Stimulated activated CD4-positive, alpha-beta T cell treated with anti-CD3 and anti-CD28 coated beads, Interleukin-15, amount 100 ng/mL, for 24 hours (primary cell): ENCODE data around the gene RPS6KA5.
"Not testable (repeated sequence)": the region's sequence is repeated elsewhere in the genome, so short reads cannot be mapped to it uniquely, and the experiment has no call there.

Source experiments
- DNase-seq: peaks from one replicate; pipeline ENCODE4 v3.0.0-alpha.2; 2020

Gene RPS6KA5

DNA sequence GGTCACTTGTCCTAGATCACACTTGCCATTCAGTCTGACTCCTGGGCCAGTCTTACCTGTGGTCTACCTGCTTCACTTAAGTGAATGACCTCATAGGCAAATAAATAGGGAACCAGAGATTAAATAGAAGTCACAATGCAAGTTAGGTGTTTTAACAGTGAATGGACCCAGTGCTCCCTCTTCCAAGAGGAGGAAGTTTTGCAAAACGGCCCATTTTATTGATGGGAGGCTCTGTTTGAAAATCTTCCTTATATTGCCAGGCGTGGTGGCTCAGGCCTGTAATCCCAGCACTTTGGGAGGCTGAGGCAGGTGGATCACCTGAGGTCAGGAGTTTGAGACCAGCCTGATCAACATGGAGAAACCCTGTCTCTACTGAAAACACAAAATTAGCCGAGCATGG lies 79.8 kb downstream of the RPS6KA5 start:
- DNase-seq, result not testable (repeated sequence)

DNA sequence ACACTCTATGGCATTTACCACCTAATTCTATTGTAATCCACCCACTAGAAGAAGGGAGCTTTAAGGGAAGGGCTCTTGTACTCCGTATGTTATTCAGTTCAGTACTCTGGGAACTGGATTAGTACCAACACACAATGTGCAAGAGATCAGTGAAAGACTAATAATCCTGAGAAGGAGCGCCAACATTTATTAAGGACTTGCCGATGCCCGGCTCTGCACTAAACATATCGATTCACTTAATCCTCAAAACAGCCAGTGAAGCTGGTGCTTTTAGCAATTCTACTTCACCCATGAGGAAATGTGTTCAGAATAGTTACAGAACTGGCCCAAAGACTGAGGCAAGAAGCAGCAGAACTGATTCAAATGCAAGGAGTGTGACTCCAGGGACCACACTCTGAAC lies 80.9 kb downstream of the RPS6KA5 start:
- DNase-seq, result no peak

DNA sequence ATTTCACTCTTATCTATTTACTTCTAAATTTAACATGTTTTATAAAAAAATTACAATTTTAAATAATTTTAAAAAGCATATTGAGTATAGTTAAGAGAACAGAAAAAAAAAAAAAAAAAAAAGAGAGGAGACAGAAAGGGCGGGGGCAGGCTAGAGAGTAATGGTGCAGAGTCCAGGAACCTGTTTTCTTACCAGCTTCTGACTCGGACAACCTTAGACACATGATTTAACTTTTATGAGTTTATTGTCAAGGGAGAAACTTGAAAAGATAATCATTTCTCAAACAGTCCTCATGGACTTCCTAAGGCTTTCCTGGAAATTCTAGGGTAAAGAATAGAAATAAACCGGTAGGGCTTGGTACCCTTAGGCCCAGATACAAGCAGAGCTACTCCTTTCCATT lies 84.3 kb downstream of the RPS6KA5 start:
- no peak for DNase-seq

DNA sequence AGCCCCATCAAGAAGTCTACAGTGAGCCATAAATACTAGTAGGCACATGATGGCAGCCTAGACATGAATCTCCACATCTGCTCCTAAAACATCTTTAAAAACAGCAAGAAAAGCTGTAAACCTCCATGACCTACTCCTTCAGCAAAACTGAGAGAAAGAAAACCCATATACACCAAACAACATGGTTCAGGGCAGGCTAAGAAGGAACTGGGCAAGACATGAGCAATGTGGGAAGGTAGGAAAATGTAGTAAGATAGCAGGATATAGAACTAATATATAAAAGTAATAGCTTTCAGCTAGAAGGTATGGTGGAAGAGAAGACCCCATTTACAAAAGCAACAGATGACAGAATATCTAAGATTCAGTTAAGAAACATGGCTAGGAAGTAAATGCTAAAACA lies 88.8 kb downstream of the RPS6KA5 start:
- no peak for DNase-seq

DNA sequence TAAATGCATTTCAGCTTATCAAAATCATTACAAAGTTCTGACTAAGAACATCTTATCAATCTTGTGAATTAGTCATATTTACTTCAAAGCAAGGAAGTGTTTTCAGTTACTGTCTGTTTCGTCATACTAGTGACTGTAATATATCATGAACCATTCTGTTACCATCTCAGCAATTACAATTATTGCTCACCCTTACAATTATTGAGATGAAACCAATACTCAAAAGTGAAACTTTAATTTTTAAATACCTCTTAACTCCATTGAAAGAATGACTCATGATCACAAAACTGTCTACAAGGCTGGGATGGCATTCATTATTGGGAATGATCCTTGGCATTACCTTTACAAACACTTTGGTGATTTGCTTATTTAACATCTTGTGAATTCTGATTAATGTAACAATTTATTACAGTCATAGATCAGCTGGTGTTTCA lies 90.3 kb downstream of the RPS6KA5 start:
- DNase-seq, result no peak

DNA sequence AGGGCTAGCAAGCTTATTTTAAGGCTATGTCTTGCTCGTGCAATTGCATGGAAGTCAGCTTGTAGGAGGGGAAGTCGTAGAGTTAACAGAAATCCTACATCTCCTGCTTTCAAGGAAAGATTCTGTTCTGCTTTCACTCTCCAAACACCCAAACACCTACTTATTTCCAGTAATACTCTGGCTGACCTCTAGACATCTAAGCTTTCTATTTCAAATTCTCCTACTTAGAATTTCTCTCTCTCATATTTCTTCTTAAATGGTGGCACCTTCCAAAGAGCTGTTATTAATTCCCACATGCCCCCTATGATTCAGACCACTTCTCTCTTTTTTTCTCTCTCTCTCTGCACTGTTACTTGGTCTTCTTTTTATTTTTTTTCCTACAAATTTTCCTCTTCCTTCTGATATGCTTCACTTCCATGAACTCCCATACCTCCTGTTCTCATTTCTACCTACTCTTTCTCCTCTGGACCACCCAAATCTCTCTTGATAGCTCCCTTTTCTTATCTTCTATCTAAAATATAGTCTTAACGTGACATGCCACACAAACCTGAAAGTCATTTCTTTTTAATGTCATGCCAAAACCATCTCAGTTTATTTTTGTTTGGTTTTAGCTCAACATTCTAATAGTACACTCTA lies 90.8 kb downstream of the RPS6KA5 start:
- peak; percentile 6 for DNase-seq

DNA sequence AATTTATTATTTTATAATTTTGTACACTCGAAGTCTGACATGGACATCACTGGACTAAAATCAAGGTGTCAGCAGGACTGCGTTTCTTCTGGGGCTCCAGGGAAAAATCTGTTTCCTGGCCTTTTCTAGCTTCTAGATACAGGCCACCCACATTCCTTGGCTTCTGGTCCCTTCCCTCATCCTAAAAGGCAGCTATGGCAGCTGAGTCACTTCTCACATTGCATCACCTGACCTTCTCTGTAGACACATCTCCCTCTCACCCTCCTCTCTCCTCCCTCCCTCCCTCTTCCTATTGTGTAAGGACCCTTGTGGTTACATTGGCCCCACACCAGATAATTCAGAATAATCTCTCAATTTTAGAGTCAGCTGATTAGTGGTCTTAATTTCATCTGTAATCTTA lies 92.4 kb downstream of the RPS6KA5 start:
- DNase-seq, result no peak

DNA sequence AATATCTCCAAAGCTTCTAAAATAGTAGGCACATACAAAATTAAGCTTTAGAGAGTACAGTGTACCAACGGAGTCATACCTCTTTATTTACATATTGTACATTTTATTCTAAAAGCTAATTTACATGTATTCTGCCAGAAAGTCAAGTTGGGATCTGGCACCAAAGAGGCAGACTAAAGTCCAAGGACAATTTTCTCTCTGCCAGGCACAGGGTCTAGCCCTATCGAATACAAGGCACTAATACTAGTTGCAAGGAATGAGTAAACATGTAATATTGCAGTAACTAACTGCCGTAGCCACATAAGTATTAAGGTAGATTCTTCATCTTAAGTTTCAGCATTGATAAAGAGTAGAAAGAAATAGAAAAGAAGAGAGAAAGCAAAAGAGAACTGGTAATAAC lies 93.9 kb downstream of the RPS6KA5 start:
- DNase-seq, result no peak

DNA sequence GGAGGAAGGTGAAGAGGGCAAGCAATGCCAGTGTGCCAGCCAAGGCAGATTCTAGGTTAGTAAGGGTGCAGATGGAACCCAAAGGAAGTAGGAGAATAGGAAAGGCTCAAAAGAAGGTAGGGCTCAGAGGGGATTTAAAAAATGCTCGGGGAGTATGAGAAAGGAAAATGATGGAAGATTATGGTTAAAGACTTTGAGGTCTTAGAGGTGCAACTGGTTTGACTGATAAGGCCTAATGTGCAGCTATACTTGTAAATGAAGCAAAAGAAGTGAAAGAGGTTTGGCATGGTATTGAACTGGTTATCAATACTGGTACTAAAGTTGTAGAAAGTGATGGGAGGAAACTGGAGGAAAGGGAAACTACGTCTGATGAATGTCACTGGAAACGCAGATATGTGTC lies 94.7 kb downstream of the RPS6KA5 start:
- DNase-seq, result no peak

DNA sequence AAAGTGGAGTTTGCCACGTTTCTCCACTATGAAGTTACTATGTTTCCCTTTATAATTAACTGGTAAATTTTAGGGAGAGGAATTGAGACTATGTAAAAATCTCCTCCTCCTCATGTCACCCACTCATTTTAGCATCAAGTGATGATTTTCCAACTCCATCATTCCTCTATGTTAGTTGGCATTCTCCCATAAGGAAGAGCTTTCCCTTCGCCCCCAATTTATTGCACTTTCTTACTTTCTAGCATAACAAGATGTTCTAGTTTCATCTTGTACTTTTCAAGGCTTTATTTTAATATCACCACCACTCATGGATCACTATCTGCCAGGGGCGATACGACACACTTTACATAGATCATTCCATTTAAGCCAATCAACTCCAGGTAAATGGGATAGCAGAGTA lies 97.1 kb downstream of the RPS6KA5 start:
- DNase-seq, result no peak

DNA sequence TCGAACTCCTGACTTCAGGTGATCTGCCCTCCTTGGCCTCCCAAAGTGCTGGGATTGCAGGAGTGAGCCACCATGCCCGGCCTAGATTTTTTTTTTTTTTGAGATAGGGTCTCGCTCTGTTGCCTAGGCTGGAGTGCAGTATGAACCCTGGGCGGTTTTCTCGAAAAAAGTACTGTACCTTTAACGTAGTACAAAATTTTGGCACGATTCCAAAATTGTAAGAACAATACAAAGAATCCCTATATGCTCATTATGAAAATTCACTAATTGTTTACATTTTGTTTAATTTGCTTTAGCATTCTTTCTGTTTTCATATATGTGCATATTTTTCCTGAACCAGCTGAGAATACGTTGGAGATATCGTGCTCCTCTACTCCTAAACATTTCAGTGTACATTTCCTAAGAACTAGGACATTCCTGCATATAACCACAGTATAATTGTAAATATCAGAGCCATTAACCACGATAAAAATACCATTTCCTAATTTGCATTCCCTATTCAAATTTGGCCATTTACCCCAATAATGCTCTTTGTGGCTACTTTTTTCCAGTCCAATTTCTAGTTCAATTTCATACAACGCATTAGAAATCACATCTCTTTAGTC lies 97.8 kb downstream of the RPS6KA5 start:
- no peak for DNase-seq

DNA sequence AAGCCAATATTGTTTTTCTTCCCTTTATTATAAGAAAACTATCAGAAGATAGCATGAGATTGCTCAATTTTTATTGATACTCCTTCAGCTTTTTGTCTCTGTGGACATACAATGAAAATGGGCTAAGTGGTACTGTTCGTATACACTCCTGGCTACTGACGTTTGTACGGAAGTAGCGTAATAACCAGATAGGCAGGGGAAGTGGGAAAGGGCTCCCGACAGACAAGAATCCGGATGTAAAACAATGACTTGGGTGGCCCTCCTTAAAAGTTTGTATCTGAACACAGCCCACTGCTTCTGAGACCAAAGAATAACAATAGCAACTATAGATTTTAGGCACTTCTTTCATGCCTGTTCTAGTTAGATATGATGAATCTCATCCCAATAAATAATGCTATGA lies 99.6 kb downstream of the RPS6KA5 start:
- no peak for DNase-seq

DNA sequence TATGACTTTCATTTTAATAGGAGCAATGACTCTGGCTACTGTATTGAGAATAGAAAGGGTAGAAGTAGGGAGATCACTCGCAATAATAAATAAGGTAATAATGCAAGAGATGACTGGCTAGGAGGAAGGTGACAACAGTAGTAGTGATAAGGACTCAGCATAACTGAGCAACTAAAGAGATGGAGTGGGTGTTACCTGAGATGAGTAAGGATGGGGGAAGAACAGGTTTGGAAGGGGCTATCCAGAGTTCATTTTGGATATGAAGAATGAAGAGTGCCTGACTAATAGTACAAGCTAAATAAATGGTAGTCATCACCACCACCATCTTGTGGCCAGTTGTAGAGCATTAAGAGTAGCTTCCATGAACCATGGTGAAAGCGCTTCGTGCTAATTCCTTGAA lies 101.1 kb downstream of the RPS6KA5 start:
- DNase-seq, result no peak

DNA sequence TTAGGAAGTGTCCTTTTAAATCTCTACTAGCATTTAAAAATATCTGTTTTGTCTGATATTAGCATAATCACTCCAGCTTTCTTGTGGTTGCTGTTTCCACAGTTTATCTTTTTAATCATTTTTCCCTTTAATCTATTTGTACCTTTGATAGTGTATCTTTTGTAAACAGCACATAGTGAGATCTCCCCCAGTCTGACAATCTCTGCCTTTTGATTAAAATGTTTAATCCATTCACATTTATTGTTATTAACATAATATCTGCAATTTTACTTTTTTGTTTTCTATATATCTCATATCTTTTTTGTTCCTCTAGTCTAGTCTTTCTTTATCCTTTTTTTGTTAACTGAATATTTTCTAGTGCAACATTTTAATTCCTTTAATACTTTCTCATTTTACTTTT lies 104.2 kb downstream of the RPS6KA5 start:
- no peak for DNase-seq

DNA sequence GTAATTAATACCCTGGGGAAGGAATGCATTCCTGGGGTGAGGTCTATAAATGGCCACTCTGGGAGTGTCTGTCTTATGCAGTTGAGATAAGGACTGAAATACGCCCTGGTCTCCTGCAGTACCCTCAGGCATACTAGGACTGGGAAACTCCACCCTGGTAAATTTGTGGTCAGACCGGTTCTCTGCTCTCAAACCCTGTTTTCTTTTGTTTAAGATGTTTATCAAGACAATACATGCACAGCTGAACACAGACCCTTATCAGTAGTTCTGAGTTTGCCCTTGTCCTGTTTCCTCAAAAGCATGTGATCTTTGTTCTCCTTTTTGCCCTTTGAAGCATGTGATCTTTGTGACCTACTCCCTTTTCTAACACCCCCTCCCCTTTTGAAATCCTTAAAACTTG lies 106.8 kb downstream of the RPS6KA5 start:
- not testable (repeated sequence) for DNase-seq

DNA sequence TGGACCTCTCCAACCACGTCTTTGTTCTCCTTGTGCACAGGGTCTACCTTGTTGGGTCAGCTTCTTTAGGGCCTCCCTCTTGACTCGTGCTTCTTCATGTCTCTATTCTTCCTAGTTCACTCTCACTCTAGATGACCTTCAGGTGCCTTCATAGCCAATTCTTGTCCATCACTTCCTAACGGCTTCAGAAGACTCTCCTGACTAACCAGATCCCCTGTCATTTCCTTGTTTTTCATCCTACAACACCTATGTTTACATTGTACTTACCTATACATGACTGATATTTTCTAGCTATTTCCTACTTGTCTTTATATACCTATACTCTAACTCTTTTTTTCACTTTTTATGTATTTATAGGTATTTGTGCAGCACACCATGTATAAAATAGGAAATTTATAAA lies 117.1 kb downstream of the RPS6KA5 start:
- no peak for DNase-seq

DNA sequence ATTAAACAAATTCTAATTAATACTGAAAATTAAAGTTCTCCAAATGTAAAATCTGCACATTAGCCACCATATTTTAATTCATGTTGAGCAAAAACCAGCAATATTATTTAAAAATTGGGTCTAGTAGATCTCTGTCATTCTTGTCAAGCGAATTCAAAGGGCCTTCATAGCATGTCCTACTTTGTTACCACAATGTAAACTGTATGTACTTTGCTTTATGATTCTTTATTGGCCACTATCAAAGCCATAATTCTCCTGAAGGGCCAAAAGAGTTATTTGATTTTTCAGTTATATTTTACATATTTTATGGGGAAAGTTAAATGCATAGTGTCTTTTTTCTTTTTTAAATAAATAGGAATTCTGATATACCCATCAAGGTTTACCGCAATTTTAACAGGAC lies 117.9 kb downstream of the RPS6KA5 start:
- no peak for DNase-seq

DNA sequence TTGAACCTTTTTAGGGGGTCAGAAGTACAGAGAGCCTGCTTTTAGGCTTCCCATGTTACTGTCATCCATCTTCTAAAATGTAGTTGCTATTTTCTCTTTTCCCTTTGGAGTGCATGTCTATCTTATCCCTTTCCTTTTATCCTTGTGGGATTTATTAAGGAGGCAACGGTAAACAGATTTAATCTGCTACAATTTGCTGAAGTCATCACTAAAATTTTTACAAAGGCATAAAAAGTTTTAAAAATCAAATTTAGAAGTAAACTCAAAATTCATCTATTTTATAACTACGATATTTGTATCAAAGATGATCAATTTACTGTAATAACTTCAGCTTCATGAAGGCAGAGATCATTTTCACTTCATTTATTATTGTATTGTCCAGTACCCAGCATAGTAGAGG lies 118.7 kb downstream of the RPS6KA5 start:
- no peak for DNase-seq

DNA sequence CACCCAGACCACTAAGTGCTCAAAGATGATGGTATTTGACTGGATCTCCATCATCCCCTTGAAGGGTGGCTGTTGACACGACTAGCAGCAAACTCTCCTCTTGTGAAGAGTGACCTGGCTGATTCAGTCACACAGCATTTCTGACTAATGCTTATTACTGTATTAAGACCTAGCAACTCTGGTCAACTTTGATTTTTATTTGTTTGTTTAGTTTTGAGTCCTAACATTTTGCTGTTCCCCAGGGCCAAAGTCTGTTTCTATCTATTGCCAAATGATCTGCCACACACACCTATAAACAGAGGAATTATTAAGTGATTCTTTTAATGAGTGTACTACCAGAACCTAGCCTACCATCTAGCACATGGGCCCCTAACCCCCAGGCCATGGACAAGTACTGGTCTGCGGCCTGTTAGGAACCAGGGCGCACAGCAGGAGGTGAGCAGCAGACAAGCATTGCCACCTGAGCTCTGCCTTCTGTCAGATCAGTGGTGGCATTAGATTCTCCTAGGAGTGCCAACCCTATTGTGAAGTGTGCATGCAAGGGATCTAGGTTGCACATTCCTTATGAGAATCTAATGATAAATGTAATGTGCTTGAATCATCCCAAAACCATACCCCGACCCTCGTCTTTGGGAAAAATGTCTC lies 120.0 kb downstream of the RPS6KA5 start:
- no peak for DNase-seq

DNA sequence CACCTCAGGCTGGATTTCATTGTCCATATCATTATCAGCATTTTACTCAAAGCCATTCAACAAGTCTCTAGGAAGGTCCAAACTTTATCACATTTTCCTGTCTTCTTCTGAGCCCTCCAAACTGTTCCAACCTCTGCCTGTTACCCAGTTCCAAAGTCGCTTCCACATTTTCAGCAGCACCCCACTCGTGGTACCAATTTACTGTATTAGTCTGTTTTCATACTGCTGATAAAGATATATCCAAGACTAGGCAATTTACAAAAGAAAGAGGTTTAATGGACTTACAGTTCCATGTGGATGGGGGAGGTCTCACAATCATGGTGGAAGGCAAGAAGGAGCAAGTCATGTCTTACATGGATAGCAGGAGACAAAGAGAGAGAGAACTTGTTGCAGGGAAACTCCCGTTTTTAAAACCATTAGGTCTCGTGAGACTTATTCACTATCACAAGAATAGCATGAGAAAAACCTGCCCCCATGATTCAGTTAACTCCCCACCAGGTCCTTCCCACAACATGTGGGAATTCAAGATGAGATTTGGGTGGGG lies 121.1 kb downstream of the RPS6KA5 start:
- not testable (repeated sequence) for DNase-seq

DNA sequence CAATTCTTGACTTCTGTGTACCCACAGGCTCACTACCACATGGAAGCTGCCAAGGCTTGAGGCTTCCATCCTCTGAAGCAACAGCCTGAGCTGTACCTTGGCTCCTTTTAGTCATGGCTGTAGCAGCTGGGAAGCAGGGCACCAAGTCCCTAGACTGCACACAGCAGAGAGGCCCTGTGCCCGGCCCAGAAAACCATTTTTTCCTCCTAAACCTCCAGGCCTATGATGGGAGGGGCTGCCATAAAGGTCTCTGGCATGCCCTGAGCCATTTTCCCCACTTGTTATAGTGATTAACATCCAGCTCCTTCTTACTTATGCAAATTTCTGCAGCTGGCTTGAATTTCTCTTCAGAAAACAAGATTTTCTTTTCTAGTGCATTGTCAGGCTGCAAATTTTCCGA lies 121.8 kb downstream of the RPS6KA5 start:
- DNase-seq, result no peak

DNA sequence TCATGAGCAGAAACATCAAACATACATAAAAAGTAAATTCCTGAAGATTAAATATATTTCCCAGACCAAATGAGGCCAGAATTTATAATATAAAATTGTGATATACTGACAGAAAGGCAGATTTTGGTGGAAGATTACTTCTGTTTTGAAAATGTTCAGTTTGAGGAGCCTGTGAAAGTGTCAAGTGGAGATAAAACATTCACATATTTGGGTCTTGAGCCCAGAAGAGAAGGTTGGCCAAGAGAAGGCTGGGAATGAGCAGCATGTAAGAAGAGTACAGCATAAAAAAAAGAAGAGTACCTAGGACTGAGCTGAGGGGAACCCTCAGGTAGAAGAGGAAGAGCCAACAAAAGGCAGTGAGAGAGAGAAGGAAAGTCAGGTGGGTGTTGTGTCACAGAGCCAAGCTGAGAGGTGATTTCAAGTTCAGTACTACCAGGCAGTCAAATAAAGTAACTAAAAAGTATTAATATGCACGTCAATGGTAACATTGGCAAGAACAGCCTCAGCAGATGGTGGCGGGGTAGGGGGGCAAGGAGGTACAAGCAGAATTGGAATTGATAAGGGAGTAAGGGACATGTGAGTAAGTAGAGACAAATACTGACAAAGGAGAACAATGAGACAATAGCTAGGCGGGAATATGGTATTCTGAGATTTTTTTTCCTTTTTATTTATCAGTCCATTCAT lies 123.5 kb downstream of the RPS6KA5 start:
- no peak for DNase-seq

DNA sequence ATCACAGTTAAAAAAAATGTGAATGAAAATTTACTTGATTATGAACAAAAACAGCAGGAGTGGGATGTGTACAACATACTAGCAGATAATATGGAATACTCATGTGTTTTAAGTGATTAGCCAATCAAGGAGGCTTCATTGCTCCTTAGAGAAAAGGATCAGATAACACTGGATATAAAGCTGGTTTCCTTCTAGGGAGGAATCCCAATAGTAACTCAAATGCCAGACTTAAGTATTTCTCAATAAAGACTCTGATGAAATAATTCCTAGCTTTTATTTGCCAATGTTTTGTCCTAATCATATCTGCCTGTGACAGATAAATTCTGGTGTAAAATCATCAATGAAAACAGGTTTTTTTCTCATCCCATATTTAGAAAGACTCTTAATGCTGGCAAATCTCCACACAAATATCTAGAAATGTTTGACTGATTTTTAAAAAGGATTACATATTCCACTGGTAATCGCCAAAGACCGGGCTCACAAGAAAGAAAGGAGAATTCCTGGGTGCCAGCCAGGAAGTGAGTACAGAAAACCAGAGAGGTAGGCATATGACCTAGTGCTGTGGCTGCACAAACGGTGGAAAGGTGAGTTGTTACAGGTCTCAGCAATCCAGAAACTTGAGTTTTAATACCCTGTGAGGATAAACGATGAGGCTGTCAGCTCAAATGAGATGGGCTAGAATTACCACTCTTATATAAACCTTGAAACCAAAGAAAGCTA lies 135.7 kb downstream of the RPS6KA5 start:
- no peak for DNase-seq
